HEK293 (cell line): ENCODE data around the gene HIGD1A.

Source experiments
- KLF1 ChIP-seq: fragments of 450-650 bp; formaldehyde crosslinking; IDR thresholded peaks from 2 replicates; pipeline ENCODE4 v1.5.1; 2016; ENCODE audit warnings: missing biosample characterization, missing genetic modification characterization
- KLF10 ChIP-seq: fragments of 450-650 bp; IDR thresholded peaks from 2 replicates; pipeline ENCODE4 v1.5.1; 2018; ENCODE audit warnings: missing biosample characterization, mild to moderate bottlenecking, missing genetic modification characterization
- REPIN1 ChIP-seq: fragments of 450-650 bp; formaldehyde crosslinking; IDR thresholded peaks from 2 replicates; pipeline ENCODE4 v1.5.1; 2017; ENCODE audit warnings: missing biosample characterization, missing genetic modification characterization, low read depth
- WT1 ChIP-seq: fragments of 450-650 bp; formaldehyde crosslinking; IDR thresholded peaks from 2 replicates; pipeline ENCODE4 v1.5.1; 2016; ENCODE audit warnings: missing biosample characterization, missing genetic modification characterization
- YY2 ChIP-seq: fragments of 450-650 bp; formaldehyde crosslinking; IDR thresholded peaks from 2 replicates; pipeline ENCODE4 v1.5.1; 2016; ENCODE audit warnings: missing biosample characterization, missing genetic modification characterization
- ZBTB10 ChIP-seq: fragments of 450-650 bp; formaldehyde crosslinking; IDR thresholded peaks from 2 replicates; pipeline ENCODE4 v1.5.1; 2016; ENCODE audit warnings: missing biosample characterization, missing genetic modification characterization
- ZBTB26 ChIP-seq: fragments of 450-650 bp; formaldehyde crosslinking; optimal IDR thresholded peaks from 2 replicates; pipeline ENCODE3; 2016; ENCODE audit warnings: missing biosample characterization, mild to moderate bottlenecking, missing genetic modification characterization
- ZBTB48 ChIP-seq: fragments of 450-650 bp; formaldehyde crosslinking; IDR thresholded peaks from 2 replicates; pipeline ENCODE4 v1.5.1; 2016; ENCODE audit warnings: missing biosample characterization, missing genetic modification characterization
- ZBTB6 ChIP-seq: fragments of 450-650 bp; formaldehyde crosslinking; IDR thresholded peaks from 2 replicates; pipeline ENCODE4 v1.5.1; 2017; ENCODE audit warnings: missing biosample characterization, missing genetic modification characterization
- ZFP3 ChIP-seq: fragments of 450-650 bp; formaldehyde crosslinking; IDR thresholded peaks from 2 replicates; pipeline ENCODE4 v1.5.1; 2016; ENCODE audit warnings: low read depth, missing biosample characterization, missing genetic modification characterization
- ZNF211 ChIP-seq: fragments of 450-650 bp; formaldehyde crosslinking; IDR thresholded peaks from 2 replicates; pipeline ENCODE4 v1.5.1; 2016; ENCODE audit warnings: low read depth, missing biosample characterization, missing genetic modification characterization
- ZNF221 ChIP-seq: fragments of 450-650 bp; formaldehyde crosslinking; IDR thresholded peaks from 2 replicates; pipeline ENCODE4 v1.5.1; 2017; ENCODE audit warnings: missing biosample characterization, missing genetic modification characterization, borderline replicate concordance
- ZNF23 ChIP-seq: fragments of 450-650 bp; formaldehyde crosslinking; IDR thresholded peaks from 2 replicates; pipeline ENCODE4 v1.5.1; 2016; ENCODE audit warnings: missing biosample characterization, missing genetic modification characterization, borderline replicate concordance
- ZNF24 ChIP-seq: fragments of 450-650 bp; formaldehyde crosslinking; IDR thresholded peaks from 2 replicates; pipeline ENCODE4 v1.5.1; 2016; ENCODE audit warnings: missing biosample characterization, missing genetic modification characterization
- ZNF324 ChIP-seq: fragments of 450-650 bp; formaldehyde crosslinking; IDR thresholded peaks from 2 replicates; pipeline ENCODE4 v1.5.1; 2016; ENCODE audit warnings: missing biosample characterization, missing genetic modification characterization
- ZNF335 ChIP-seq: fragments of 450-650 bp; formaldehyde crosslinking; conservative IDR thresholded peaks from 2 replicates; pipeline ENCODE4 v1.5.1; 2016; ENCODE audit warnings: missing biosample characterization, missing genetic modification characterization
- ZNF366 ChIP-seq: fragments of 450-650 bp; formaldehyde crosslinking; conservative IDR thresholded peaks from 2 replicates; pipeline ENCODE4 v1.5.1; 2016; ENCODE audit warnings: missing biosample characterization, missing genetic modification characterization
- ZNF48 ChIP-seq: fragments of 450-650 bp; formaldehyde crosslinking; IDR thresholded peaks from 2 replicates; pipeline ENCODE4 v1.5.1; 2016; ENCODE audit warnings: missing biosample characterization, missing genetic modification characterization
- ZNF518A ChIP-seq: fragments of 450-650 bp; formaldehyde crosslinking; conservative IDR thresholded peaks from 2 replicates; pipeline ENCODE4 v1.5.1; 2016; ENCODE audit warnings: low read depth, missing biosample characterization, missing genetic modification characterization
- ZSCAN23 ChIP-seq: fragments of 450-650 bp; formaldehyde crosslinking; IDR thresholded peaks from 2 replicates; pipeline ENCODE4 v1.5.1; 2016; ENCODE audit warnings: missing biosample characterization, missing genetic modification characterization
- TF ChIP-seq, protein P1 (sequence below): fragments of 450-650 bp; formaldehyde crosslinking; IDR thresholded peaks from 2 replicates; pipeline ENCODE4 v1.5.1; 2016; ENCODE audit warnings: missing biosample characterization, missing genetic modification characterization, borderline replicate concordance
- TF ChIP-seq, protein P2 (sequence below): fragments of 450-650 bp; formaldehyde crosslinking; IDR thresholded peaks from 2 replicates; pipeline ENCODE4 v1.5.1; 2016; ENCODE audit warnings: missing biosample characterization, missing genetic modification characterization

Gene HIGD1A

DNA sequence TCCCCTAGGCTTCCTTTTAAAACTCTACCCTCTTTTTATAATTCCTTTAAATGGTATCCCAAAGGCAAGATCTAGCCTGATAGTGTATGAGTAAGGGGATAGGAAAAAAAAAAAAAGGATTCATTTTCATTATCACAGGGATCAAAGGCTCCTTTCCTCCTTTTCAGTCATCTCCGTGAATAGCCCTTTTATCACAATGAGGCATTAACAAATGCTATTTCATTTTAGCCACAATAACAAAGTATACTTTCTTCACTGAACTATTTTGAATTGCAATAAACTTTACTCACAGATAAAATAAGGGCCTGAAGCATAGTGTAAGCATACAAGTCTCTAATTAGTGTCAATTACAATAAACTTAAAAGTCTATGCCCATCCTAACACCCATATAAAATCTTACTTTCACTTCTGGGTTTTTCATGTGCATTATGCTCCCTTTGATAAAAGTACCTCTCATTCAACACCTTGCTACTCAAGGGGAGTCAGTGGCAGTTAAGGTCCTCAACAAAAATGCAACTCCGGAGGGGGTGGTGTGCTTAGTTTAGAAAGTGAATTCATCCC, 8.6 kb downstream of the HIGD1A start (continued):
- TF ChIP-seq ZBTB10 (tag by site-specific recombination): no peak
- TF ChIP-seq ZBTB6 (tag by site-specific recombination): no peak
- no peak for TF ChIP-seq REPIN1 (tag by site-specific recombination)
- TF ChIP-seq ZSCAN23 (tag by site-specific recombination): no peak
- TF ChIP-seq, protein P1, sequence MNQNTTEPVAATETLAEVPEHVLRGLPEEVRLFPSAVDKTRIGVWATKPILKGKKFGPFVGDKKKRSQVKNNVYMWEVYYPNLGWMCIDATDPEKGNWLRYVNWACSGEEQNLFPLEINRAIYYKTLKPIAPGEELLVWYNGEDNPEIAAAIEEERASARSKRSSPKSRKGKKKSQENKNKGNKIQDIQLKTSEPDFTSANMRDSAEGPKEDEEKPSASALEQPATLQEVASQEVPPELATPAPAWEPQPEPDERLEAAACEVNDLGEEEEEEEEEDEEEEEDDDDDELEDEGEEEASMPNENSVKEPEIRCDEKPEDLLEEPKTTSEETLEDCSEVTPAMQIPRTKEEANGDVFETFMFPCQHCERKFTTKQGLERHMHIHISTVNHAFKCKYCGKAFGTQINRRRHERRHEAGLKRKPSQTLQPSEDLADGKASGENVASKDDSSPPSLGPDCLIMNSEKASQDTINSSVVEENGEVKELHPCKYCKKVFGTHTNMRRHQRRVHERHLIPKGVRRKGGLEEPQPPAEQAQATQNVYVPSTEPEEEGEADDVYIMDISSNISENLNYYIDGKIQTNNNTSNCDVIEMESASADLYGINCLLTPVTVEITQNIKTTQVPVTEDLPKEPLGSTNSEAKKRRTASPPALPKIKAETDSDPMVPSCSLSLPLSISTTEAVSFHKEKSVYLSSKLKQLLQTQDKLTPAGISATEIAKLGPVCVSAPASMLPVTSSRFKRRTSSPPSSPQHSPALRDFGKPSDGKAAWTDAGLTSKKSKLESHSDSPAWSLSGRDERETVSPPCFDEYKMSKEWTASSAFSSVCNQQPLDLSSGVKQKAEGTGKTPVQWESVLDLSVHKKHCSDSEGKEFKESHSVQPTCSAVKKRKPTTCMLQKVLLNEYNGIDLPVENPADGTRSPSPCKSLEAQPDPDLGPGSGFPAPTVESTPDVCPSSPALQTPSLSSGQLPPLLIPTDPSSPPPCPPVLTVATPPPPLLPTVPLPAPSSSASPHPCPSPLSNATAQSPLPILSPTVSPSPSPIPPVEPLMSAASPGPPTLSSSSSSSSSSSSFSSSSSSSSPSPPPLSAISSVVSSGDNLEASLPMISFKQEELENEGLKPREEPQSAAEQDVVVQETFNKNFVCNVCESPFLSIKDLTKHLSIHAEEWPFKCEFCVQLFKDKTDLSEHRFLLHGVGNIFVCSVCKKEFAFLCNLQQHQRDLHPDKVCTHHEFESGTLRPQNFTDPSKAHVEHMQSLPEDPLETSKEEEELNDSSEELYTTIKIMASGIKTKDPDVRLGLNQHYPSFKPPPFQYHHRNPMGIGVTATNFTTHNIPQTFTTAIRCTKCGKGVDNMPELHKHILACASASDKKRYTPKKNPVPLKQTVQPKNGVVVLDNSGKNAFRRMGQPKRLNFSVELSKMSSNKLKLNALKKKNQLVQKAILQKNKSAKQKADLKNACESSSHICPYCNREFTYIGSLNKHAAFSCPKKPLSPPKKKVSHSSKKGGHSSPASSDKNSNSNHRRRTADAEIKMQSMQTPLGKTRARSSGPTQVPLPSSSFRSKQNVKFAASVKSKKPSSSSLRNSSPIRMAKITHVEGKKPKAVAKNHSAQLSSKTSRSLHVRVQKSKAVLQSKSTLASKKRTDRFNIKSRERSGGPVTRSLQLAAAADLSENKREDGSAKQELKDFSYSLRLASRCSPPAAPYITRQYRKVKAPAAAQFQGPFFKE (tag by site-specific recombination): no peak
- no peak for TF ChIP-seq ZNF221 (tag by site-specific recombination)
- TF ChIP-seq ZBTB48 (tag by site-specific recombination): no peak
- no peak for TF ChIP-seq YY2
- TF ChIP-seq KLF1: no peak
- no peak for TF ChIP-seq ZNF24
- TF ChIP-seq, protein P2, sequence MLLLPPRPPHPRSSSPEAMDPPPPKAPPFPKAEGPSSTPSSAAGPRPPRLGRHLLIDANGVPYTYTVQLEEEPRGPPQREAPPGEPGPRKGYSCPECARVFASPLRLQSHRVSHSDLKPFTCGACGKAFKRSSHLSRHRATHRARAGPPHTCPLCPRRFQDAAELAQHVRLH (tag by site-specific recombination): no peak
- TF ChIP-seq ZBTB26 (tag by site-specific recombination): no peak
- TF ChIP-seq ZNF518A (tag by site-specific recombination): no peak
- no peak for TF ChIP-seq ZNF23 (tag by site-specific recombination)
- TF ChIP-seq WT1 (tag by site-specific recombination): peak; percentile 55; the same call in 1 of the 2 replicates
- no peak for TF ChIP-seq ZNF324 (tag by site-specific recombination)
- no peak for TF ChIP-seq ZFP3
- TF ChIP-seq ZNF211 (tag by site-specific recombination): no peak
- TF ChIP-seq ZNF48 (tag by site-specific recombination): no peak
- no peak for TF ChIP-seq ZNF335
- TF ChIP-seq KLF10 (tag by site-specific recombination): no peak
- no peak for TF ChIP-seq ZNF366 (tag by site-specific recombination)
